Upper lobe of left lung (tissue), 6 donors: ENCODE measurements around the gene SRGAP2C. TPM values are rescaled to one million over a fixed set of nuclear protein-coding genes. Genes with fewer than 3 reads are reported as not detected.
"Not testable (repeated sequence)": the region's sequence is repeated elsewhere in the genome, so short reads cannot be mapped to it uniquely, and the experiment has no call there.

Source experiments
- ATAC-seq, 2 donors: fragments of 200-7000 bp; cut with Tn5 transposase; one replicate each; pipeline ENCODE4 v1.9.1; 2022; ENCODE audit warnings: mild to moderate bottlenecking in 2 of 2, moderate library complexity in 2 of 2; ENCODE audit not compliant: low FRiP score in 2 of 2
- DNase-seq, 2 donors: peaks; one replicate each; pipeline ENCODE4 v3.0.0-alpha.2; 2019 to 2020
- H3K27ac ChIP-seq, 4 donors: fragments of 200-600 bp; sonication (generic); one replicate each; pipeline ENCODE4 v1.5.1; 2016 to 2019
- H3K27me3 ChIP-seq, 4 donors: fragments of 200-600 bp; sonication (generic); one replicate each; pipeline ENCODE4 v1.5.1; 2017 to 2019
- H3K36me3 ChIP-seq, 4 donors: fragments of 200-600 bp; sonication (generic); one replicate each; pipeline ENCODE4 v1.5.1; 2016 to 2019
- H3K4me1 ChIP-seq, 4 donors: fragments of 200-600 bp; sonication (generic); one replicate each; pipeline ENCODE4 v1.5.1; 2018 to 2019
- H3K4me3 ChIP-seq, 4 donors: fragments of 200-600 bp; sonication (generic); one replicate each; pipeline ENCODE4 v1.5.1; 2017 to 2019; ENCODE audit warnings: mild to moderate bottlenecking in 2 of 4, moderate library complexity in 1 of 4
- H3K9me3 ChIP-seq, 4 donors: fragments of 200-600 bp; sonication (generic); one replicate each; pipeline ENCODE4 v1.5.1; 2018 to 2019
- WGBS, 2 donors: methylation state at CpG; one replicate each; pipeline ENCODE4 v1.1.5; 2017 to 2018; 5-methylcytosine and 5-hydroxymethylcytosine counted together
- total RNA-seq, 6 donors: library from RNA; depleted of rRNA in 4 of 6; stranded (reverse); fragments of >200 nt in 4 of 6; gene quantifications; one replicate each; pipeline versions ENCODE4 v1.1.0 to v1.2.1, GENCODE V29; 2016 to 2021
- donor health status: DM: no; HTN: no; CAD: no; lungs with moderate emphysema.
- donor health status: DM: no; HTN: yes; CAD: no; lungs with severe emphysema.

Gene SRGAP2C
- total RNA-seq, 6 donors from 2014 or later, result 16.0 to 37.8 (median 35.8) TPM

DNA sequence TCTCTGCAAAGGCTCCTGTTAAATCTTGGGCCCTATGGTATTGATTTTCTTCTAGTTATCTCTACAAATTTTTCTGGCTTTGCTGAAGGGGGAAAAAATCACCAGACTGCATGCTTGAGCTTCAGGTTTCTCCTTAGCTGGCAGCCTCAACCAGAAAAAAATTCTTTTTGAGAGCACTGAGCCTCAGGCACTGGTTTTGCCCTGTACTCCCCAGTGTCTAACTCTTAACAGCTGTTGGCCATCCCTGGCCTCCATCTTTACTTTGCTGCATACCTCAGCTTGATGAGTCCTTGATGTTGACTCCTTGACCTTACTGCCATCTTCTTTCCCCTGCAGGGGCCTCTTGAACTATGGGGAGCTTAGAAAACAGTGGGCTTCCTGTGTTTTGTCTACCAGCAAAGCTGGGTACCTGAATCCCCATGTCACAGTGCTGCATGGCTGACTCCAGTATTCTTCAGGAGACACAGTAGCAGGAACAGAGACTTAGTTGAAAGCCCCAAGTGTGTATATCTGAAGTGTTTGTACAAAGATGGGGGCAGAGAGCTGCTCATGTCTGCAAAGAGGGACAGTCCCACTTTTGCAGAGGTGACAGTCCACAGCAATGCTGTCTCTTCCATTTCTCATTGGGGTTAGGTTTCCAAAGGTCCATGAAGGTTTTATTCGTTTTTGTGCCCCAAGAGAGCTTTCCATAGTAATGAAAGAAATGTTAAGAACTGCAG is 31.1 kb downstream of the SRGAP2C start:
- not testable (repeated sequence) for H3K4me1 ChIP-seq, DNase-seq, H3K36me3 ChIP-seq, H3K27me3 ChIP-seq, H3K27ac ChIP-seq, H3K9me3 ChIP-seq, ATAC-seq, H3K4me3 ChIP-seq
- 67% methylated on average over 1 of the region's 1 CpG; no CpG with 5 or more reads in 1 of the 2 donors for WGBS, 2 donors

- H3K9me3 ChIP-seq, ATAC-seq: not testable (repeated sequence)
- WGBS, 2 donors, result no CpG with 5 or more reads among the region's 1 CpG
Measured at GRCh38 chr1:121216676-121217075, 31.9 kb downstream of the SRGAP2C start.

GRCh38 chr1:121221770-121222169 is 37.0 kb downstream of the SRGAP2C start:
- ATAC-seq, H3K27ac ChIP-seq, H3K4me1 ChIP-seq, H3K4me3 ChIP-seq, H3K27me3 ChIP-seq, DNase-seq, H3K9me3 ChIP-seq, H3K36me3 ChIP-seq: not testable (repeated sequence)
- 67 to 80% methylated on average over 1 of the region's 1 CpG for WGBS, 2 donors

More at GRCh38 chr1:121216676-121217075, 31.9 kb downstream of the SRGAP2C start:
- not testable (repeated sequence) for H3K27ac ChIP-seq, H3K36me3 ChIP-seq, H3K4me1 ChIP-seq, H3K4me3 ChIP-seq, DNase-seq, H3K27me3 ChIP-seq

- not testable (repeated sequence) for DNase-seq, H3K27me3 ChIP-seq, H3K4me1 ChIP-seq, H3K4me3 ChIP-seq, H3K27ac ChIP-seq, H3K9me3 ChIP-seq, H3K36me3 ChIP-seq
- 7 to 30% methylated on average over 2 to 3 of the region's 4 CpGs for WGBS, 2 donors
- ATAC-seq, result peak; percentile 85 to 88
Measured at GRCh38 chr1:121224714-121225113, 39.9 kb downstream of the SRGAP2C start.

- not testable (repeated sequence) for H3K36me3 ChIP-seq, H3K9me3 ChIP-seq, H3K4me1 ChIP-seq, ATAC-seq, H3K27me3 ChIP-seq, H3K27ac ChIP-seq, H3K4me3 ChIP-seq, DNase-seq
- 100% methylated on average over 2 of the region's 4 CpGs for WGBS, 2 donors
Measured at GRCh38 chr1:121226295-121226904, 41.6 kb downstream of the SRGAP2C start.

DNA sequence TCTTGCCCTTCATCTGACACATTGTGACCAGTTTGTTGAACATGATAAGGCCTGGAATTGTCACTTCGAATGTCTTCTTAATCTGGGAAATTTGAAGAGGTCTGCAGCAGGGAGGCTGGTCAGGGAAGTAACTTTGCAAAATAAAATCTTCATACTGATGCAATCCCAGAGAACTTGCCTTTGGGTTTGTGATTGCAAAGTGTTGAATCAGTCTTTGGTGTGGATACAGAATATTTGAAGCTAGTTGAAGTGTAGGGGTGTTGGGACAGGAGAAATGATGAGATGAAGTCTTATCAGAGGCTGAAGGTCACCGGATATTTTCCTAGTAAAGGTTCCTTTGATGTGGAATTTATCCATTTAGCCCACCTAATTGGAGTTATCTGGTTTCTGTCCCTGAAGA is 42.1 kb downstream of the SRGAP2C start:
- WGBS, 2 donors, result 100% methylated on average over 1 of the region's 2 CpGs
- not testable (repeated sequence) for H3K27ac ChIP-seq, H3K36me3 ChIP-seq, H3K9me3 ChIP-seq, DNase-seq, ATAC-seq, H3K27me3 ChIP-seq, H3K4me1 ChIP-seq, H3K4me3 ChIP-seq

DNA sequence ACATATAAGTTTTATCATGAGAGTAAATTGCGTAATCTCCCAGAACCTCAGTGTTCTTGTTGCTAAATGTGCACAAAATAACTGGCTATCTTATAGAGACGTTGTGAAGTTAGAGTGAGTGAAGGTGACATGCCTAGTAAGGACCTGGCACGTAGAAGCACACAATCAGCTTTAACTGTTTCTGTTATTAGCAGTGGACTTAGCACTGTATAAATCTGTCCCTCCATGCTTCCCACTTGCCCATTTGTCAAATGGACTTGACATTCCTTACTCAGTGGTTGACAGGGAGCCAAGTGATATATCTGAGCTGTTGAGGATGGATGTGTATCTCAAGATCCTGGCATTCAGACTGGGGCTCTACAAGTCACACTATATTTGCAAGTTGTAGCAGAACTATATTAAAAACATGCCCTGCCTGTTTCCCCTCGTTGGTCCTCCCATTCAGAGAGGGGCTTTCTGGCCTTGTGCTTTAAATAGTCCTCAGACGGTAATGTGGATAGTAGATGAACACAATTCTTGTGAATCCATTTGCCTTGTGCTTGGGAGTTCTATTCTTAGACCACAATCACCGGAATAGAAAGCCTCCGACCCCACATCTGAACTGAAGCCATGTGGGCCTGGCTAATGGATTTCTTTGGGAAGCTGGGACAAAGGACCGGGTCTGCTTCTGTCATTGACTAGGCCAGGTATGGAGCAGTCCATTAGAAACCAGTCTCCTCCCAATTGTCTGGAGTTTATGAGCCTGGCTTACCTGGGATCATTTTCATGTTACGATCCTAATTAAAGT is 43.0 kb downstream of the SRGAP2C start:
- not testable (repeated sequence) for ATAC-seq, DNase-seq
- WGBS, 2 donors, result no CpG with 5 or more reads among the region's 9 CpGs

DNA sequence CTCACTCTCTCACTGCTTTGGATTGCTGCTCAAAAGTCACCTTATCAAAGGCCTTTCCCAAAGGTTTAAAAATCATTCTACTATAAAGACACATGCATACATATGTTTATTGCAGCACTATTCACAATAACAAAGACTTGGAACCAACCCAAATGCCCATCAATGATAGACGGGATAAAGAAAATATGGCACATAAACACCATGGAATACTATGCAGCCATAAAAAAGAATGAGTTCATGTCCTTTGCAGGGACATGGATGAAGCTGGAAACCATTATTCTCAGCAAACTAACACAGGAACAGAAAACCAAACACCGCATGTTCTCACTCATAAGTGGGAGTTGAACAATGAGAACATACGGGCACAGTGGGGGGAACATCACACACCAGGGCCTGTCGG is 45.9 kb downstream of the SRGAP2C start:
- 59 to 82% methylated on average over 1 of the region's 4 CpGs for WGBS, 2 donors
- not testable (repeated sequence) for H3K4me1 ChIP-seq, DNase-seq, H3K36me3 ChIP-seq, H3K27me3 ChIP-seq, ATAC-seq, H3K9me3 ChIP-seq, H3K4me3 ChIP-seq, H3K27ac ChIP-seq

More for the DNA sequence above, 43.0 kb downstream of the SRGAP2C start:
- not testable (repeated sequence) for H3K27ac ChIP-seq, H3K9me3 ChIP-seq, H3K27me3 ChIP-seq, H3K36me3 ChIP-seq, H3K4me3 ChIP-seq, H3K4me1 ChIP-seq

GRCh38 chr1:121232445-121233125 is 47.8 kb downstream of the SRGAP2C start:
- not testable (repeated sequence) for H3K27me3 ChIP-seq, H3K9me3 ChIP-seq, H3K4me1 ChIP-seq, DNase-seq, ATAC-seq, H3K4me3 ChIP-seq, H3K27ac ChIP-seq, H3K36me3 ChIP-seq
- 50 to 53% methylated on average over 1 to 2 of the region's 4 CpGs for WGBS, 2 donors

GRCh38 chr1:121234090-121234759 is 49.5 kb downstream of the SRGAP2C start:
- WGBS, 2 donors, result no CpG with 5 or more reads among the region's 6 CpGs

GRCh38 chr1:121238384-121238783 is 53.6 kb downstream of the SRGAP2C start:
- H3K4me3 ChIP-seq, ATAC-seq, H3K27ac ChIP-seq, H3K36me3 ChIP-seq, H3K27me3 ChIP-seq, H3K4me1 ChIP-seq, H3K9me3 ChIP-seq, DNase-seq: not testable (repeated sequence)
- WGBS, 2 donors, result 58 to 100% methylated on average over 1 of the region's 1 CpG

More at GRCh38 chr1:121234090-121234759, 49.5 kb downstream of the SRGAP2C start:
- not testable (repeated sequence) for ATAC-seq, H3K4me1 ChIP-seq, DNase-seq, H3K27me3 ChIP-seq, H3K36me3 ChIP-seq, H3K9me3 ChIP-seq, H3K4me3 ChIP-seq, H3K27ac ChIP-seq

DNA sequence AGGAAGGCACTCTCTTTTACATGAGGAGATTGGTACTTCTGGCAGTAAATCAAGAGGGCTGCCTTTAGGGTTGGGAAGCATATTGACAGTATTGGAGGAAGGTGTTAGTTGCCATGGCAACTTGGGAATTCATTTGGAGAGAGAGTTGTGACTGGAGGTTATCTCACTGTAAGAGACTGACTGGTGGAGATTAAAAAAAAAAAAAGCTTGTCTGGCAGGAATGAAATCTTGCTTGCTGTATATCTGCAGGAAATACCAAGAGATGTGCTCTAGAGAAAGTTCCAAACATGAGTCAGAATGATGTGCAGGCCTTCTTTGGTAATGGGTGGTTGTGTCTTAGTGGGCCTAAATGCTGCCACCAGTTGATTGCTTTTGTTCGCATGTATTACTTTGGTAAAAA is 59.1 kb downstream of the SRGAP2C start:
- not testable (repeated sequence) for H3K4me1 ChIP-seq, H3K27ac ChIP-seq, H3K4me3 ChIP-seq, DNase-seq, H3K9me3 ChIP-seq, H3K36me3 ChIP-seq, H3K27me3 ChIP-seq
- whole genome bisulfite sequencing, 2 donors, result 100% methylated on average over 1 of the region's 1 CpG; no CpG with 5 or more reads in 1 of the 2 donors
- ATAC-seq, result peak in 1 of 2 donors; percentile 53
